Uterus (tissue), 4 donors: ENCODE data around the gene ITGAD. TPM values are rescaled to one million over a fixed set of nuclear protein-coding genes. Genes with fewer than 3 reads are reported as not detected.
A peak's percentile ranks its signal among the peaks of the same experiment; 100 is the strongest.

ENCODE experiments used
- DNase-seq, 2 donors: peaks; one replicate each; pipeline ENCODE4 v3.0.0-alpha.2; 2019 to 2020
- H3K27ac ChIP-seq, 2 donors: fragments of 200-600 bp; sonication (generic); 1 replicate in 1 of 2; 2 replicates in 1 of 2; pipeline ENCODE4 v1.5.1; 2016 to 2018
- H3K27me3 ChIP-seq, 2 donors: fragments of 200-600 bp; sonication (generic); one replicate each; pipeline ENCODE4 v1.5.1; 2018 to 2019; ENCODE audit warnings: control low read depth in 1 of 2
- H3K36me3 ChIP-seq, 2 donors: fragments of 200-600 bp; sonication (generic); one replicate each; pipeline ENCODE4 v1.5.1; 2019; ENCODE audit warnings: control low read depth in 1 of 2
- H3K4me1 ChIP-seq, 2 donors: fragments of 200-600 bp; sonication (generic); one replicate each; pipeline ENCODE4 v1.5.1; 2018 to 2019; ENCODE audit warnings: control low read depth in 1 of 2
- H3K4me3 ChIP-seq, 2 donors: fragments of 200-600 bp; sonication (generic); 1 replicate in 1 of 2; 2 replicates in 1 of 2; pipeline ENCODE4 v1.5.1; 2018 to 2019; ENCODE audit warnings: mild to moderate bottlenecking in 1 of 2
- H3K9me3 ChIP-seq, 2 donors: fragments of 200-600 bp; sonication (generic); one replicate each; pipeline ENCODE4 v1.5.1; 2019; ENCODE audit warnings: control low read depth in 1 of 2
- POLR2A ChIP-seq, 2 donors: fragments of 450-650 bp; IDR thresholded peaks; one replicate each; pipeline ENCODE4 v1.6.1; 2016; ENCODE audit warnings: antibody characterized with exemption in 2 of 2, mild to moderate bottlenecking in 1 of 2, moderate library complexity in 1 of 2
- intact Hi-C: fragments of 100-400 bp; cut with DNase I; formaldehyde crosslinking; loops from one replicate; pipeline ENCODE4 v1.15.1; 2023; ENCODE audit warnings: low total_unique reads
- total RNA-seq, 4 donors: library from RNA; depleted of rRNA in 3 of 4; stranded (reverse); fragments of >200 nt in 3 of 4; gene quantifications; one replicate each; pipeline versions ENCODE4 v1.1.0 to v1.2.4, GENCODE V29; 2014 to 2023
- TF ChIP-seq, protein P1 (sequence below), 4 experiments: fragments of 200-600 bp in 2 of 4; fragments of 450-650 bp in 2 of 4; sonication (generic) in 2 of 4; IDR thresholded peaks; one replicate each; pipeline ENCODE4 v1.5.1; 2016 to 2019; ENCODE audit warnings: antibody characterized with exemption in 4 of 4, mild to moderate bottlenecking in 2 of 4, moderate library complexity in 1 of 4
- donor health status: DM: yes; HTN: yes; CAD: no.

The ITGAD gene
- total RNA-seq, 4 donors from 2014 or later, result 0.12 TPM; not detected in 3

DNA sequence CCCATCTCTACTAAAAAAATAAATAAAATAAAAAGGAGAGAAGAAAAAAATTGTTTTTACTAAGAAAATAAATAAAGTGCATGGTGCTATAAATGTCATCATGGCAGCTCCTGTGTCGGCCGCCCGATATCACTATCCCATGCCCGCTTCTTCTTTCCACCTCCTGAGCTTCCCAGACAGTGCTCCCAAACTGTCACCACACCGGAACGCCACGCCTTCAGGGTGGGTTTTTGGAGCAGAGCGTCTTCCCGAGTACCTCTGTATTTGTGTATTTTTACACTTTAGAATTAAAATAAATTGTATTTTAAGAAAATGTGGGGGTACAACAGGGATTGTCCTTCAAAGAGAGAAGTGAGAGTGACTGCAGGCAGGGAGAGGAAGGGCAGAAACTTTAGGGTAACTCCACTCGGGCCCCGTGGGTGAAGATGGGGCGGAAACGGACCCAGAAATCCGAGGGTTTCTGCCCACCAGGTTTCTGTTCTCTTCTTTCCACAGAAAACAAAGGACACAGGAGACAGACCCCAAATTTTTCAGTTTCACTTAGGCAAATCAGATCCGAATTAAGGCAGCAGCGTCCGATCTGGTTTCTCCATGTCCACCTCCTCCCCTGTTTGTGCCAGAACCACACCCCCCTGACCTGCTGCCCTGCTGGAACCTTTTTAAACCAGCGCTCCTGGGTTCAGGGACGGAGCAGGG, 41.7 kb upstream of the ITGAD start:
- intact Hi-C loops, result no loop called here
- H3K36me3 ChIP-seq, result no peaks in the 10 kb centered on the region
- no peak for TF ChIP-seq POLR2A (IDR thresholded peaks at IDR 0.05)
- TF ChIP-seq, protein P1, sequence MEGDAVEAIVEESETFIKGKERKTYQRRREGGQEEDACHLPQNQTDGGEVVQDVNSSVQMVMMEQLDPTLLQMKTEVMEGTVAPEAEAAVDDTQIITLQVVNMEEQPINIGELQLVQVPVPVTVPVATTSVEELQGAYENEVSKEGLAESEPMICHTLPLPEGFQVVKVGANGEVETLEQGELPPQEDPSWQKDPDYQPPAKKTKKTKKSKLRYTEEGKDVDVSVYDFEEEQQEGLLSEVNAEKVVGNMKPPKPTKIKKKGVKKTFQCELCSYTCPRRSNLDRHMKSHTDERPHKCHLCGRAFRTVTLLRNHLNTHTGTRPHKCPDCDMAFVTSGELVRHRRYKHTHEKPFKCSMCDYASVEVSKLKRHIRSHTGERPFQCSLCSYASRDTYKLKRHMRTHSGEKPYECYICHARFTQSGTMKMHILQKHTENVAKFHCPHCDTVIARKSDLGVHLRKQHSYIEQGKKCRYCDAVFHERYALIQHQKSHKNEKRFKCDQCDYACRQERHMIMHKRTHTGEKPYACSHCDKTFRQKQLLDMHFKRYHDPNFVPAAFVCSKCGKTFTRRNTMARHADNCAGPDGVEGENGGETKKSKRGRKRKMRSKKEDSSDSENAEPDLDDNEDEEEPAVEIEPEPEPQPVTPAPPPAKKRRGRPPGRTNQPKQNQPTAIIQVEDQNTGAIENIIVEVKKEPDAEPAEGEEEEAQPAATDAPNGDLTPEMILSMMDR (IDR thresholded peaks at IDR 0.05), result no peak
- DNase-seq, result no peak
- no peaks in the 10 kb centered on the region for H3K9me3 ChIP-seq
- no peaks in the 10 kb centered on the region for H3K27me3 ChIP-seq
- no peak overlapping the region for H3K27ac ChIP-seq
- no peak overlapping the region for H3K4me3 ChIP-seq
- H3K4me1 ChIP-seq, result no peaks in the 10 kb centered on the region

DNA sequence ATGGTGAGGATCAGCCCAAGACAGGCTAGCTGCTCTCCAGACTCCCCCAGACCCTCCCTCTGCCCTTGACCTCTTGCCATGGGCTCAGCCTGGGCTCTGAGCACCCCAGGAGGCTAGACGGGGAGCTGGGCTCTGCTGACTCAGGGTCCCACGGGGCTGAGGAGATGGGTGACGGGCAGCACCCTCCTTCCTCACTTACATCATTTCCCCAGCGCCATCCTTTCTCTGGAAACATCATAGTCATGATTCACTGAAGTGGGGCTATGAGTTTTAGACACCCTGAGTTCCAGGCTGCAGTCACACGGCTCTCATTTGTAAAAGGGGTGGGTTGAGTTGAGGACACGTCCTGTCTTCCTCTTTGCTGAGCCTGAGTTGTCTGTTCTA, 41.2 kb upstream of the ITGAD start:
- H3K9me3 ChIP-seq, result no peaks in the 10 kb centered on the region
- no peak for DNase-seq
- no peaks in the 10 kb centered on the region for H3K36me3 ChIP-seq
- no peaks in the 10 kb centered on the region for H3K27me3 ChIP-seq
- no peaks in the 10 kb centered on the region for H3K4me1 ChIP-seq
- intact Hi-C loops, result no loop called here
- no peak overlapping the region for H3K4me3 ChIP-seq
- no peak for TF ChIP-seq POLR2A (IDR thresholded peaks at IDR 0.05)
- TF ChIP-seq, protein P1 (IDR thresholded peaks at IDR 0.05), result no peak
- H3K27ac ChIP-seq, result no peak overlapping the region

DNA sequence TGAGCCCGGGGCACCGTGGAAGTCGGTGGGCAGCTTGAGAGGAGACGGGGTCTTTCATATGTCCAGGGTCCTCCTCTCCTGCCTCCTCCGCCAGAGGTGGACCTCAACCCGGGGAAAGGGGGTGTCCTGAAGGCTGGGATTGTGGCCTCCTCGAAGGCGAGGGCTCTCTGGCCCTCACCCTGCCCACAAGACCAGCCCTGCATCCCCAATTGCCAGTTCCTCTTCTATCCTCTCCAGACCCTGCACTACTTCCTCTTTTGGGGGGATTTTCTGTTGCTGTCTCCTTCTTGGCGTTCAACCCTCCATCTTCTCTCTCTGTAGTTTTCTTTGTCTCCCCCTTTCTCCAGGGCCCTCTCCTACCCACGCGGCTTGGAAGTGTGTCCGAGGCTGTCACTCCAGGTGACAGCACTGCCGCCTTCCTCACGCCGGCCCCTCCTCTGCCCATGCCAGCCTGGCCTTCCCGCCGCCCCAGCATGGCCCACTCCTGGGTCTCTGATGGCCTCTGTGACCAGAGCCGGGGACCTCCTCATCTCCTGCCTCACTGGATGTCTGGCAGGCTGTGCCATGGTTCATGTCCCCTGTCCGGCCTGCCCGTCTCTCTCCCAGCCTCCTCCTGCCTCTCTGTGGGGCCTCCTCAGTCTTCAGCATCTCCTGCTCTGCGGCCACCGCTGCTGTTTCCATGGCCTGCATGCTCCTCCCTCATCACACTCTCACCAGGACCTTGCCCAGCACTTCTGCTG, 40.6 kb upstream of the ITGAD start:
- Histone ChIP-seq H3K9me3 (no peaks in the 10 kb centered on the region), H3K36me3 (no peaks in the 10 kb centered on the region), H3K4me1 (no peaks in the 10 kb centered on the region), H3K4me3 (no peak overlapping the region), H3K27me3 (no peaks in the 10 kb centered on the region), H3K27ac (no peak overlapping the region)
- DNase-seq, result no peak
- no peak for TF ChIP-seq POLR2A (IDR thresholded peaks at IDR 0.05)
- TF ChIP-seq, protein P1 (IDR thresholded peaks at IDR 0.05), result no peak
- intact Hi-C loops, result no loop called here

DNA sequence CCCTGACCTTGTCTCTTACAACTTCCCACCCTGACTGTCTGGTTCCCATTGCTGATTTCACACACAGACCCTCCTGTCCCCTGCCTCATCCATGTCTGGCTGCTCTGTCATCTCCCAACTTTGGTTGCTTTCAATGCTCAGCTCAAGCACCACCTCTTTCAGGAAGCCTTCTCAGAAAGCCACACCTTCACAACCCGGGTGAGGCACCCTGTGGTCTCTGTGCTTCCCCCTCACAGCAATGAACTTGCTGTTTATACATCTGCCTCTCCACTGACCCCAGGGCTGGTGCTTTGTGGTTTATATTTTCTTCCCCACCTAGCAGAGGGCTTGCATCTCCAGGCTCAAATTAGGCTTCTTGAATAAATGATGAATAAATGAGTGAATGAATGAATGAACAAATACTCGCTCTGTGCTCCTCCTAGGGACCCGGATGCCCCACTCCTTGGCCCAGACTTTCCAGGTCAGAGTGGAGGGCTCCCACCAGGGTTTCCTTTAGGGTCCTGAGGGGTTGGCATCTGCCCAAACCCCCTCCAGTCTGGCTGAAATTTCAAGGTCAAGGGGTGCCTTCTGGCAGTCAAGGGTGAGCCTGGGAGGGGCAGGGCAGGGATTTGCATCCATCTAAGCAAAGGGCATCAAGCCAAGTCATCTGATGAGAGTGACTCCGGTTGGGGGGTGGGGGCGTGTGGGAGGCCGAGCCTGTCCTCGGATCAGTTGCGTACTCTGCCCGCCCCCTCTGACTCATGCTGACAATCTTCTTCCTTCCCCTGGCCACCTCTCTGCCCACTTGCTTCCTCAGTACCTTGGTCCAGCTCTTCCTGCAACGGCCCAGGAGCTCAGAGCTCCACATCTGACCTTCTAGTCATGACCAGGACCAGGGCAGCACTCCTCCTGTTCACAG, 38.5 kb upstream of the ITGAD start, which contains the start of gene ITGAX:
TSS of gene ITGAX (plus strand) at position 783 of the 898 bp plus-strand sequence. CDS start at position 862, 79 bp downstream.
- no peak within 1 kb of the TSS for H3K27ac ChIP-seq
- no peak within 1 kb of the TSS for H3K4me3 ChIP-seq
- H3K36me3 ChIP-seq, result no peaks in the 10 kb centered on the region
- no peak for TF ChIP-seq POLR2A (IDR thresholded peaks at IDR 0.05)
- TF ChIP-seq, protein P1 (IDR thresholded peaks at IDR 0.05), result no peak
- no peaks in the 10 kb centered on the region for H3K27me3 ChIP-seq
- no peaks in the 10 kb centered on the region for H3K9me3 ChIP-seq
- DNase-seq, result peak in 1 of 2 donors; percentile 25
- H3K4me1 ChIP-seq, result no peaks in the 10 kb centered on the region
- intact Hi-C loops, result no loop called here
